Loucy (cell line): ENCODE measurements around the gene BUD31.
A peak's percentile ranks its signal among the peaks of the same experiment; 100 is the strongest.

Experiments
- H2AFZ ChIP-seq: fragments of 200-600 bp; sonication (generic); 2 replicates; pipeline ENCODE4 v1.6.0; 2016; ENCODE audit warnings: antibody characterized with exemption, mild to moderate bottlenecking, low read length, moderate library complexity
- H3F3A ChIP-seq: fragments of 200-600 bp; 2 replicates; pipeline ENCODE4 v1.6.0; 2016; ENCODE audit warnings: antibody characterized with exemption, low read depth, mild to moderate bottlenecking
- H3K27me3 ChIP-seq: fragments of 200-600 bp; sonication (generic); 2 replicates; pipeline ENCODE4 v1.6.1; 2014; ENCODE audit warnings: low read length, mild to moderate bottlenecking; ENCODE audit not compliant: insufficient read depth, poor library complexity, severe bottlenecking
- H3K36me3 ChIP-seq: fragments of 200-600 bp; sonication (generic); 2 replicates; pipeline ENCODE4 v1.6.1; 2016; ENCODE audit warnings: low read length; ENCODE audit not compliant: insufficient read depth
- H3K4me1 ChIP-seq: fragments of 200-600 bp; sonication (generic); 2 replicates; pipeline ENCODE4 v1.5.1; 2014; ENCODE audit warnings: low read length, mild to moderate bottlenecking; ENCODE audit not compliant: insufficient read depth, poor library complexity, severe bottlenecking
- H3K4me2 ChIP-seq: fragments of 200-600 bp; sonication (generic); 2 replicates; pipeline ENCODE4 v1.6.0; 2014; ENCODE audit warnings: antibody characterized with exemption, low read length, low read depth, mild to moderate bottlenecking; ENCODE audit not compliant: poor library complexity, severe bottlenecking
- H3K4me3 ChIP-seq: fragments of 200-600 bp; sonication (generic); 2 replicates; pipeline ENCODE4 v1.5.1; 2014; ENCODE audit warnings: low read length, mild to moderate bottlenecking, mixed read lengths; ENCODE audit not compliant: poor library complexity, severe bottlenecking
- H3K79me2 ChIP-seq: fragments of 200-600 bp; sonication (generic); 2 replicates; pipeline ENCODE4 v1.6.1; 2014; ENCODE audit warnings: low read length; ENCODE audit not compliant: insufficient read depth
- H3K9ac ChIP-seq: fragments of 200-600 bp; sonication (generic); 2 replicates; pipeline ENCODE4 v1.6.0; 2014; ENCODE audit warnings: mild to moderate bottlenecking, low read depth, low read length, moderate library complexity; ENCODE audit not compliant: poor library complexity, severe bottlenecking
- H3K9me2 ChIP-seq: fragments of 200-600 bp; sonication (generic); replicated peaks from 2 replicates; pipeline ENCODE4 v1.6.1; 2016; ENCODE audit warnings: low read depth, low read length, mixed read lengths
- H3K9me3 ChIP-seq: fragments of 200-600 bp; sonication (generic); 2 replicates; pipeline ENCODE4 v1.6.1; 2014; ENCODE audit warnings: mild to moderate bottlenecking, antibody characterized with exemption, low read length, low read depth; ENCODE audit not compliant: insufficient read depth
- H4K20me1 ChIP-seq: fragments of 200-600 bp; sonication (generic); 2 replicates; pipeline ENCODE4 v1.6.0; 2014; ENCODE audit warnings: antibody characterized with exemption, low read length, mild to moderate bottlenecking; ENCODE audit not compliant: insufficient read depth, poor library complexity, severe bottlenecking
- CTCF ChIP-seq: fragments of 200-600 bp; sonication (generic); conservative IDR thresholded peaks from 2 replicates; pipeline ENCODE4 v1.5.1; 2014; ENCODE audit warnings: mild to moderate bottlenecking, antibody characterized with exemption, low read length
- EZH2phosphoT487 ChIP-seq: fragments of 200-600 bp; IDR thresholded peaks from 2 replicates; pipeline ENCODE4 v1.6.1; 2018; ENCODE audit warnings: antibody characterized with exemption, mild to moderate bottlenecking, moderate library complexity, borderline replicate concordance

BUD31 gene

GRCh38 chr7:99380032-99380822, 28.5 kb upstream of the BUD31 start:
- Histone ChIP-seq H3K36me3 (peaks cover 4% of the 10 kb centered on the region; the same call in 1 of the 2 replicates), H3K9ac (peak overlapping the region; percentile 46)

GRCh38 chr7:99380823-99381663, 27.7 kb upstream of the BUD31 start:
- Histone ChIP-seq H4K20me1 (peaks cover 11% of the 10 kb centered on the region), H3K79me2 (peaks cover 67% of the 10 kb centered on the region), H3K4me1 (peaks cover 33% of the 10 kb centered on the region), H3K9me3 (no peaks in the 10 kb centered on the region), H3K4me2 (peak overlapping the region; percentile 62), H3K9ac (peak overlapping the region; percentile 46), H2AFZ (no peak overlapping the region), H3K4me3 (peak overlapping the region; percentile 55), H3K36me3 (peaks cover 7% of the 10 kb centered on the region; the same call in 1 of the 2 replicates), H3K9me2 (no peaks in the 10 kb centered on the region), H3K27me3 (no peaks in the 10 kb centered on the region), H3F3A (no peaks in the 10 kb centered on the region)
- TF ChIP-seq CTCF: no peak
- no peak for TF ChIP-seq EZH2phosphoT487

More at GRCh38 chr7:99380032-99380822, 28.5 kb upstream of the BUD31 start:
- peaks cover 33% of the 10 kb centered on the region for H3K4me1 ChIP-seq
- H2AFZ ChIP-seq: no peak overlapping the region
- no peaks in the 10 kb centered on the region for H3K27me3 ChIP-seq
- TF ChIP-seq CTCF (no peak), EZH2phosphoT487 (no peak)
- no peaks in the 10 kb centered on the region for H3K9me2 ChIP-seq
- H3K9me3 ChIP-seq: no peaks in the 10 kb centered on the region
- H3F3A ChIP-seq: no peaks in the 10 kb centered on the region
- peak overlapping the region; percentile 55 for H3K4me3 ChIP-seq
- H3K4me2 ChIP-seq: peak overlapping the region; percentile 62
- H3K79me2 ChIP-seq: peaks cover 75% of the 10 kb centered on the region
- H4K20me1 ChIP-seq: peaks cover 17% of the 10 kb centered on the region

GRCh38 chr7:99381664-99382075, 27.1 kb upstream of the BUD31 start:
- Histone ChIP-seq H3K9ac (peak overlapping the region; percentile 46), H2AFZ (no peak overlapping the region), H3F3A (no peaks in the 10 kb centered on the region), H3K27me3 (no peaks in the 10 kb centered on the region), H3K36me3 (peaks cover 7% of the 10 kb centered on the region; the same call in 1 of the 2 replicates), H4K20me1 (peaks cover 7% of the 10 kb centered on the region), H3K79me2 (peaks cover 61% of the 10 kb centered on the region), H3K4me3 (peak overlapping the region; percentile 55), H3K4me2 (peak overlapping the region; percentile 62), H3K4me1 (peaks cover 30% of the 10 kb centered on the region), H3K9me2 (no peaks in the 10 kb centered on the region), H3K9me3 (no peaks in the 10 kb centered on the region)
- no peak for TF ChIP-seq EZH2phosphoT487
- no peak for TF ChIP-seq CTCF
